Gastrocnemius medialis (tissue), 4 donors: ENCODE results near the gene PLEKHO1. TPM values are rescaled to one million over a fixed set of nuclear protein-coding genes. Genes with fewer than 3 reads are reported as not detected.
"Not testable (repeated sequence)": the region's sequence is repeated elsewhere in the genome, so short reads cannot be mapped to it uniquely, and the experiment has no call there.

Source experiments
- ATAC-seq, 2 donors: fragments of 150-250 bp; one replicate each; pipeline ENCODE4 v1.9.1; 2016
- DNase-seq, 2 donors: peaks; one replicate each; pipeline ENCODE4 v3.0.0-alpha.2; 2019
- H3K27ac ChIP-seq, 4 donors: fragments of 200-600 bp; sonication (generic); 1 replicate in 1 of 4; 2 replicates in 3 of 4; pipeline ENCODE4 v1.5.1; 2016 to 2018; ENCODE audit warnings: mild to moderate bottlenecking in 2 of 4, moderate library complexity in 1 of 4
- H3K27me3 ChIP-seq, 3 donors: fragments of 200-600 bp; sonication (generic) in 2 of 3; 1 replicate in 1 of 3; 2 replicates in 2 of 3; pipeline versions ENCODE4 v1.5.1 to v1.6.0; 2016 to 2019; ENCODE audit warnings: mild to moderate bottlenecking in 1 of 3, moderate library complexity in 1 of 3
- H3K36me3 ChIP-seq, 2 donors: fragments of 200-600 bp; sonication (generic) in 1 of 2; one replicate each; pipeline ENCODE4 v1.5.1; 2017 to 2018
- H3K4me1 ChIP-seq, 2 donors: fragments of 200-600 bp; sonication (generic) in 1 of 2; one replicate each; pipeline ENCODE4 v1.5.1; 2016 to 2017; ENCODE audit warnings: mild to moderate bottlenecking in 2 of 2
- H3K4me3 ChIP-seq, 4 donors: fragments of 200-600 bp; sonication (generic) in 3 of 4; 1 replicate in 1 of 4; 2 replicates in 3 of 4; pipeline ENCODE4 v1.5.1; 2016 to 2019; ENCODE audit warnings: mild to moderate bottlenecking in 2 of 4
- H3K9me3 ChIP-seq, 3 donors: fragments of 200-600 bp; sonication (generic) in 2 of 3; 1 replicate in 1 of 3; 2 replicates in 2 of 3; pipeline ENCODE4 v1.5.1; 2016 to 2019
- CTCF ChIP-seq, 5 experiments: fragments of 450-650 bp in 3 of 5; fragments of 200-600 bp in 2 of 5; sonication (generic) in 2 of 5; IDR thresholded peaks in 4 of 5; conservative IDR thresholded peaks in 1 of 5; 1 replicate in 4 of 5; 2 replicates in 1 of 5; pipeline ENCODE4 v1.5.1; 2016 to 2019; ENCODE audit warnings: antibody characterized with exemption in 5 of 5, mild to moderate bottlenecking in 3 of 5, moderate library complexity in 3 of 5
- POLR2A ChIP-seq, 2 donors: fragments of 450-650 bp; IDR thresholded peaks; one replicate each; pipeline ENCODE4 v1.6.1; 2017; ENCODE audit warnings: antibody characterized with exemption in 2 of 2, mild to moderate bottlenecking in 2 of 2, moderate library complexity in 2 of 2
- in situ Hi-C, 4 donors: fragments of 200-750 bp; cut with MboI; loops; one replicate each; pipeline versions ENCODE4 v1.15.0 to v1.8.0; 2017; ENCODE audit warnings: low sequenced_read_pairs in 4 of 4
- intact Hi-C: fragments of 100-400 bp; cut with DNase I; formaldehyde crosslinking; loops from one replicate; pipeline ENCODE4 v1.15.1; 2023; ENCODE audit warnings: low total_unique reads
- total RNA-seq, 4 donors: library from RNA; depleted of rRNA; stranded (reverse); fragments of >200 nt; gene quantifications; one replicate each; pipeline versions ENCODE4 v1.1.0 to v1.2.3, GENCODE V29; 2016

PLEKHO1 gene
- total RNA-seq, 4 donors from 2014 or later = 24.3 to 57.7 (median 40.4) TPM

GRCh38 chr1:150126811-150127210 lies 22.9 kb upstream of the PLEKHO1 start:
- no peak overlapping the region for H3K27ac ChIP-seq
- in situ Hi-C loops = no loop called here
- no peak overlapping the region for H3K4me3 ChIP-seq
- DNase-seq (no peak), ATAC-seq (no peak)
- TF ChIP-seq CTCF (IDR thresholded peaks at IDR 0.05 in 4 of 5, conservative IDR thresholded peaks at IDR 0.05 in 1 of 5) (no peak), POLR2A (IDR thresholded peaks at IDR 0.05) (no peak)
- H3K36me3 ChIP-seq = peaks cover 0 to 8% of the 10 kb centered on the region in 2 donors
- H3K4me1 ChIP-seq = peaks cover 3% of the 10 kb centered on the region in 2 donors
- H3K27me3 ChIP-seq = no peaks in the 10 kb centered on the region
- intact Hi-C loops = no loop called here
- no peaks in the 10 kb centered on the region for H3K9me3 ChIP-seq

GRCh38 chr1:150127464-150127863 lies 22.3 kb upstream of the PLEKHO1 start:
- H3K9me3 ChIP-seq = no peaks in the 10 kb centered on the region
- no peak overlapping the region for H3K4me3 ChIP-seq
- intact Hi-C loops = no loop called here
- DNase-seq (no peak), ATAC-seq (no peak)
- peaks cover 0 to 6% of the 10 kb centered on the region in 2 donors for H3K36me3 ChIP-seq
- no peak overlapping the region for H3K27ac ChIP-seq
- in situ Hi-C loops = no loop called here
- peaks cover 5 to 9% of the 10 kb centered on the region in 2 donors for H3K4me1 ChIP-seq
- H3K27me3 ChIP-seq = no peaks in the 10 kb centered on the region
- no peak for TF ChIP-seq CTCF (IDR thresholded peaks at IDR 0.05 in 4 of 5, conservative IDR thresholded peaks at IDR 0.05 in 1 of 5)
- no peak for TF ChIP-seq POLR2A (IDR thresholded peaks at IDR 0.05)

- ATAC-seq = no peak
- intact Hi-C loops = no loop called here
These were observed 21.8 kb upstream of the PLEKHO1 start for GRCh38 chr1:150127868-150128267.

GRCh38 chr1:150132372-150132771 lies 17.3 kb upstream of the PLEKHO1 start:
- Histone ChIP-seq H3K36me3 (no peaks in the 10 kb centered on the region), H3K27ac (no peak overlapping the region), H3K4me1 (peaks cover 9% of the 10 kb centered on the region in 2 donors), H3K27me3 (no peaks in the 10 kb centered on the region), H3K4me3 (no peak overlapping the region), H3K9me3 (no peaks in the 10 kb centered on the region)
- TF ChIP-seq CTCF (IDR thresholded peaks at IDR 0.05 in 4 of 5, conservative IDR thresholded peaks at IDR 0.05 in 1 of 5) (no peak), POLR2A (IDR thresholded peaks at IDR 0.05) (no peak)
- DNase-seq (no peak), ATAC-seq (no peak)
- in situ Hi-C loops (no loop called here), intact Hi-C loops (no loop called here)

More at GRCh38 chr1:150127868-150128267, 21.8 kb upstream of the PLEKHO1 start:
- Histone ChIP-seq H3K4me3 (no peak overlapping the region), H3K36me3 (peaks cover 0 to 2% of the 10 kb centered on the region in 2 donors), H3K27me3 (no peaks in the 10 kb centered on the region), H3K4me1 (peaks cover 9% of the 10 kb centered on the region in 2 donors), H3K27ac (no peak overlapping the region), H3K9me3 (no peaks in the 10 kb centered on the region)
- in situ Hi-C loops = no loop called here
- DNase-seq = no peak
- TF ChIP-seq POLR2A (IDR thresholded peaks at IDR 0.05) (no peak), CTCF (IDR thresholded peaks at IDR 0.05 in 4 of 5, conservative IDR thresholded peaks at IDR 0.05 in 1 of 5) (no peak)

GRCh38 chr1:150134537-150134936 lies 15.2 kb upstream of the PLEKHO1 start:
- TF ChIP-seq CTCF (IDR thresholded peaks at IDR 0.05 in 4 of 5, conservative IDR thresholded peaks at IDR 0.05 in 1 of 5) = no peak
- TF ChIP-seq POLR2A (IDR thresholded peaks at IDR 0.05) = no peak

GRCh38 chr1:150135400-150135799 lies 14.3 kb upstream of the PLEKHO1 start:
- H3K27ac ChIP-seq, in situ Hi-C loops, DNase-seq, H3K9me3 ChIP-seq, ATAC-seq, H3K4me1 ChIP-seq, H3K4me3 ChIP-seq, intact Hi-C loops, H3K27me3 ChIP-seq, H3K36me3 ChIP-seq: not testable (repeated sequence)

More at GRCh38 chr1:150134537-150134936, 15.2 kb upstream of the PLEKHO1 start:
- in situ Hi-C loops (no loop called here), intact Hi-C loops (no loop called here)
- peaks cover 9% of the 10 kb centered on the region in 2 donors for H3K4me1 ChIP-seq
- no peaks in the 10 kb centered on the region for H3K27me3 ChIP-seq
- DNase-seq (no peak), ATAC-seq (no peak)
- H3K27ac ChIP-seq = no peak overlapping the region
- H3K36me3 ChIP-seq = no peaks in the 10 kb centered on the region
- no peak overlapping the region for H3K4me3 ChIP-seq
- no peaks in the 10 kb centered on the region for H3K9me3 ChIP-seq
